GM19452 (cell line): ENCODE data around the gene RGS14.
A peak's percentile ranks its signal among the peaks of the same experiment; 100 is the strongest.
"Not testable (repeated sequence)": the region's sequence is repeated elsewhere in the genome, so short reads cannot be mapped to it uniquely, and the experiment has no call there.

ENCODE experiments used
- ATAC-seq: cut with Tn5 transposase; IDR thresholded peaks from one replicate; pipeline ENCODE4 v1.9.1; 2021; ENCODE audit not compliant: unreplicated experiment

RGS14 gene

GRCh38 chr5:177344891-177345290 lies 12.8 kb upstream of the RGS14 start:
- ATAC-seq = no peak

GRCh38 chr5:177346820-177347219 lies 10.9 kb upstream of the RGS14 start:
- no peak for ATAC-seq

GRCh38 chr5:177347699-177348098 lies 10.0 kb upstream of the RGS14 start:
- no peak for ATAC-seq

- no peak for ATAC-seq
Observed at GRCh38 chr5:177349362-177349647, 8.4 kb upstream of the RGS14 start.

- ATAC-seq = no peak
Observed at GRCh38 chr5:177349762-177350161, 8.0 kb upstream of the RGS14 start.

- no peak for ATAC-seq
Observed at GRCh38 chr5:177350776-177351391, 6.8 kb upstream of the RGS14 start.

- peak; percentile 96 for ATAC-seq
Observed at GRCh38 chr5:177351392-177352329, 6.1 kb upstream of the RGS14 start, which contains the start of gene LMAN2. TSS of gene LMAN2 (minus strand) at chr5:177351668. CDS start at chr5:177351647, 21 bp downstream.

GRCh38 chr5:177353093-177353492 lies 4.6 kb upstream of the RGS14 start:
- ATAC-seq = no peak

GRCh38 chr5:177354256-177354655 lies 3.5 kb upstream of the RGS14 start:
- no peak for ATAC-seq

GRCh38 chr5:177354711-177355110 lies 3.0 kb upstream of the RGS14 start:
- no peak for ATAC-seq

- no peak for ATAC-seq
Observed at GRCh38 chr5:177355162-177355867, 2.4 kb upstream of the RGS14 start.

- ATAC-seq = no peak
Observed at GRCh38 chr5:177355868-177356168, 1.9 kb upstream of the RGS14 start.

GRCh38 chr5:177356746-177357145 lies 978 bp upstream of the RGS14 start:
- ATAC-seq = no peak

- ATAC-seq = no peak
Observed at GRCh38 chr5:177357146-177357458, 622 bp upstream of the RGS14 start.

- no peak for ATAC-seq
Observed at GRCh38 chr5:177358370-177358819, 671 bp downstream of the RGS14 start.

GRCh38 chr5:177359451-177359851 lies 1.7 kb downstream of the RGS14 start:
- no peak for ATAC-seq

GRCh38 chr5:177359860-177360259 lies 2.1 kb downstream of the RGS14 start:
- no peak for ATAC-seq

- ATAC-seq = not testable (repeated sequence)
Observed at GRCh38 chr5:177360740-177361139, 3.0 kb downstream of the RGS14 start.

- no peak for ATAC-seq
Observed at GRCh38 chr5:177361418-177362291, 3.9 kb downstream of the RGS14 start.

GRCh38 chr5:177362292-177362609 lies 4.5 kb downstream of the RGS14 start:
- ATAC-seq = no peak
